HepG2 (cell line): ENCODE results near the gene FBXL7. TPM values are rescaled to one million over a fixed set of nuclear protein-coding genes. Genes with fewer than 3 reads are reported as not detected.

ENCODE experiments used
- ATAC-seq: fragments of 200-7000 bp; cut with Tn5 transposase; 3 replicates; pipeline ENCODE4 v1.9.1; 2020; ENCODE audit warnings: mild to moderate bottlenecking, moderate library complexity
- BruUV-seq: library from RNA; stranded (reverse); fragments of 400-500 nt; replicated peaks from 2 replicates; lab custom pipeline; 2021; lab: Mats Ljungman, UMichigan
- CTCF ChIA-PET: fragments of 300-600 bp; formaldehyde crosslinking; extraction: SDS; loops from one replicate; lab custom pipeline; 2021; ENCODE audit warnings: low total read pairs, inconsistent platforms, low intra/inter-chr PET ratio; lab: Yijun Ruan, JAX
- POLR2A ChIA-PET: fragments of 350-600 bp; sonication (Branson Sonifier 250); formaldehyde crosslinking; loops from one replicate; lab custom pipeline; 2020; ENCODE audit warnings: antibody characterized with exemption, inconsistent platforms; lab: Yijun Ruan, JAX
- DNase-seq: peaks from one replicate; pipeline ENCODE4 v3.0.0-alpha.2; 2015; ENCODE audit warnings: low spot score
- FAIRE-seq: peaks from 3 replicates; lab custom pipeline; 2011; peaks lifted over from hg19 to GRCh38; lab: Jason Lieb, UNC
- H2AFZ ChIP-seq: one replicate; pipeline ENCODE4 v1.6.1; 2011; ENCODE audit warnings: low read length, inconsistent platforms
- H3K27ac ChIP-seq: fragments of 300-600 bp; 3 replicates; pipeline ENCODE4 v1.8.0; 2011; ENCODE audit warnings: mixed run types, mild to moderate bottlenecking, mixed read lengths, low read length, inconsistent platforms; ENCODE audit not compliant: insufficient read depth; ENCODE audit errors: extremely low read length
- H3K27me3 ChIP-seq, 2 experiments: fragments of 200-600 bp in 1 of 2; 2 replicates in 1 of 2; 3 replicates in 1 of 2; pipeline versions ENCODE4 v1.6.0 to v1.8.0; 2011; ENCODE audit warnings: low read length in 2 of 2, mild to moderate bottlenecking in 2 of 2, moderate library complexity in 2 of 2, inconsistent platforms in 1 of 2; ENCODE audit not compliant: insufficient read depth in 2 of 2, control insufficient read depth in 1 of 2
- H3K36me3 ChIP-seq, 2 experiments: fragments of 200-600 bp in 1 of 2; replicated peaks in 1 of 2; 2 replicates in 1 of 2; 3 replicates in 1 of 2; pipeline versions ENCODE4 v1.5.1 to v1.8.0; 2011; ENCODE audit warnings: low read length in 2 of 2, inconsistent platforms in 1 of 2; ENCODE audit not compliant: insufficient read depth in 2 of 2, control insufficient read depth in 1 of 2
- H3K4me1 ChIP-seq: 2 replicates; pipeline ENCODE4 v1.5.1; 2012; ENCODE audit warnings: low read length, inconsistent platforms; ENCODE audit not compliant: insufficient read depth
- H3K4me2 ChIP-seq: 2 replicates; pipeline ENCODE4 v1.6.0; 2011; ENCODE audit warnings: low read depth, low read length, inconsistent platforms
- H3K4me3 ChIP-seq, 3 experiments: fragments of 200-600 bp in 1 of 3; sonication (generic), shearing (Covaris generic) in 1 of 3; replicated peaks in 1 of 3; 2 replicates each; pipeline ENCODE4 v1.5.1; 2011 to 2016; ENCODE audit warnings: low read length in 3 of 3, inconsistent platforms in 2 of 3, low read depth in 2 of 3, mild to moderate bottlenecking in 2 of 3, control low read depth in 1 of 3, mixed read lengths in 1 of 3; ENCODE audit not compliant: insufficient read depth in 1 of 3
- H3K79me2 ChIP-seq: one replicate; pipeline ENCODE4 v1.6.1; 2011; ENCODE audit warnings: low read length, inconsistent platforms; ENCODE audit not compliant: insufficient read depth
- H3K9ac ChIP-seq: 2 replicates; pipeline ENCODE4 v1.6.0; 2011; ENCODE audit warnings: mild to moderate bottlenecking, low read depth, low read length, inconsistent platforms; ENCODE audit not compliant: insufficient read depth
- H3K9me3 ChIP-seq: 2 replicates; pipeline ENCODE4 v1.5.1; 2012; ENCODE audit warnings: mild to moderate bottlenecking, low read length
- H4K20me1 ChIP-seq: 2 replicates; pipeline ENCODE4 v1.6.0; 2011; ENCODE audit warnings: inconsistent platforms, mild to moderate bottlenecking, low read length, moderate library complexity; ENCODE audit not compliant: insufficient read depth
- NFIB ChIP-seq: sonication (generic); formaldehyde crosslinking; IDR thresholded peaks from 2 replicates; pipeline ENCODE4 v1.9.0; 2021; ENCODE audit warnings: missing genetic modification reagents, mild to moderate bottlenecking, borderline replicate concordance
- PHB2 ChIP-seq: fragments of 450-650 bp; IDR thresholded peaks from 2 replicates; pipeline ENCODE4 v1.6.1; 2018; ENCODE audit not compliant: partially characterized antibody
- RNF2 ChIP-seq: fragments of 450-650 bp; conservative IDR thresholded peaks from 2 replicates; pipeline ENCODE4 v1.6.1; 2016; ENCODE audit warnings: low read depth
- SALL1 ChIP-seq: sonication (generic); formaldehyde crosslinking; IDR thresholded peaks from 2 replicates; pipeline ENCODE4 v1.8.0; 2022; ENCODE audit warnings: mild to moderate bottlenecking, missing genetic modification reagents
- ZBTB10 ChIP-seq: sonication (generic); formaldehyde crosslinking; IDR thresholded peaks from 2 replicates; pipeline ENCODE4 v1.4.0; 2020; ENCODE audit warnings: missing genetic modification reagents, borderline replicate concordance
- ZNF33A ChIP-seq: sonication (generic); formaldehyde crosslinking; IDR thresholded peaks from 2 replicates; pipeline ENCODE4 v1.5.1; 2020; ENCODE audit warnings: missing genetic modification reagents, mild to moderate bottlenecking, moderate library complexity, borderline replicate concordance
- ZNF549 ChIP-seq: sonication (generic); formaldehyde crosslinking; IDR thresholded peaks from 2 replicates; pipeline ENCODE4 v1.5.0; 2020; ENCODE audit warnings: missing genetic modification reagents
- in situ Hi-C: cut with HindIII; loops from 2 replicates; pipeline ENCODE4 v1.10.0; 2017; ENCODE audit warnings: low pct_unique_long_range_greater_than_20kb; ENCODE audit not compliant: extremely low pct_ligation_motif_present
- intact Hi-C: fragments of 100-400 bp; cut with micrococcal nuclease; formaldehyde crosslinking; loops from one replicate; pipeline ENCODE4 v1.10.0; 2022; ENCODE audit not compliant: unreplicated experiment
- polyA plus RNA-seq, 8 experiments: library from polyadenylated mRNA; depleted of rRNA in 3 of 8; stranded (reverse) in 7 of 8; unstranded in 1 of 8; fragments of >200 nt; fragmentation: Illumina TruSeq in 4 of 8; extraction: Trizol in 4 of 8; gene quantifications; 2 replicates each; pipeline versions ENCODE4 v1.2.1 to v1.2.3, GENCODE V29; 2011 to 2016; ENCODE audit warnings: low read depth in 4 of 8, missing spikeins in 1 of 8, mixed read lengths in 1 of 8; ENCODE audit not compliant: insufficient read depth in 1 of 8
- total RNA-seq, 5 experiments: library from RNA; depleted of rRNA; stranded (reverse); fragments of >200 nt; fragmentation: Illumina TruSeq; extraction: Trizol; gene quantifications; 2 replicates each; pipeline ENCODE4 v1.2.3, GENCODE V29; 2016; ENCODE audit warnings: low read depth in 1 of 5
- TF ChIP-seq, protein P1 (sequence below): sonication (generic); formaldehyde crosslinking; IDR thresholded peaks from 2 replicates; pipeline ENCODE4 v1.8.0; 2022; ENCODE audit warnings: missing genetic modification reagents, low read depth, mild to moderate bottlenecking, borderline replicate concordance
- TF ChIP-seq, protein P2 (sequence below): sonication (generic); formaldehyde crosslinking; IDR thresholded peaks from 2 replicates; pipeline ENCODE4 v1.8.0; 2022; ENCODE audit warnings: low read depth, missing genetic modification reagents
- TF ChIP-seq, protein P3 (sequence below): sonication (generic); formaldehyde crosslinking; IDR thresholded peaks from 2 replicates; pipeline ENCODE4 v1.5.1; 2020; ENCODE audit warnings: missing genetic modification reagents, mild to moderate bottlenecking, borderline replicate concordance

The FBXL7 gene
- total and polyA plus RNA-seq, 2 of the 13 experiments (the other 11 are each of a cell fraction or from before 2014, with no cell fraction given): 0.07 TPM; not detected in 1

GRCh38 chr5:15566789-15567188, 66.8 kb downstream of the FBXL7 start:
- intact Hi-C loops: no loop called here
- FAIRE-seq (no peak), ATAC-seq (no peak), DNase-seq (no peak)
- no peaks in the 10 kb centered on the region for H3K4me1 ChIP-seq
- H3K36me3 ChIP-seq: no peaks in the 10 kb centered on the region
- TF ChIP-seq SALL1 (CRISPR knock-in tag) (no peak), NFIB (CRISPR knock-in tag) (no peak), PHB2 (no peak), ZNF549 (CRISPR knock-in tag) (no peak), RNF2 (no peak), ZNF33A (CRISPR knock-in tag) (no peak), ZBTB10 (CRISPR knock-in tag) (no peak)
- TF ChIP-seq, protein P1, sequence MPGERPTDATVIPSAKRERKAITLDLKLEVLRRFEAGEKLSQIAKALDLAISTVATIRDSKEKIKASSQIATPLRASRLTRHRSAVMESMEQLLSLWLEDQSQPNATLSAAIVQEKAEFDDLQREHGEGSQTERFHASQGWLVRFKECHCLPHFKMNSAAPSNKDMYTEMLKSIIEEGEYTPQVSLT: no peak
- TF ChIP-seq, protein P2, sequence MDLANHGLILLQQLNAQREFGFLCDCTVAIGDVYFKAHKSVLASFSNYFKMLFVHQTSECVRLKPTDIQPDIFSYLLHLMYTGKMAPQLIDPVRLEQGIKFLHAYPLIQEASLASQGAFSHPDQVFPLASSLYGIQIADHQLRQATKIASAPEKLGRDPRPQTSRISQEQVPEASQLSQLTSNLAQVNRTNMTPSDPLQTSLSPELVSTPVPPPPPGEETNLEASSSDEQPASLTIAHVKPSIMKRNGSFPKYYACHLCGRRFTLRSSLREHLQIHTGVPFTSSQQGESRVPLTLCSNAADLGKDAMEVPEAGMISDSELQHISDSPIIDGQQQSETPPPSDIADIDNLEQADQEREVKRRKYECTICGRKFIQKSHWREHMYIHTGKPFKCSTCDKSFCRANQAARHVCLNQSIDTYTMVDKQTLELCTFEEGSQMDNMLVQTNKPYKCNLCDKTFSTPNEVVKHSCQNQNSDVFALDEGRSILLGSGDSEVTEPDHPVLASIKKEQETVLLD: no peak
- TF ChIP-seq, protein P3, sequence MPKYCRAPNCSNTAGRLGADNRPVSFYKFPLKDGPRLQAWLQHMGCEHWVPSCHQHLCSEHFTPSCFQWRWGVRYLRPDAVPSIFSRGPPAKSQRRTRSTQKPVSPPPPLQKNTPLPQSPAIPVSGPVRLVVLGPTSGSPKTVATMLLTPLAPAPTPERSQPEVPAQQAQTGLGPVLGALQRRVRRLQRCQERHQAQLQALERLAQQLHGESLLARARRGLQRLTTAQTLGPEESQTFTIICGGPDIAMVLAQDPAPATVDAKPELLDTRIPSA (CRISPR knock-in tag): no peak
- ChIA-PET CTCF (no interaction called here), POLR2A (no interaction called here)
- no peak overlapping the region for H2AFZ ChIP-seq
- no peak overlapping the region for H3K27ac ChIP-seq
- BruUV-seq: no TSS peak
- no peak overlapping the region for H3K4me2 ChIP-seq
- no peaks in the 10 kb centered on the region for H3K79me2 ChIP-seq
- H4K20me1 ChIP-seq: no peaks in the 10 kb centered on the region
- no peak overlapping the region for H3K4me3 ChIP-seq
- H3K9ac ChIP-seq: no peak overlapping the region
- in situ Hi-C loops: no loop called here
- H3K9me3 ChIP-seq: no peaks in the 10 kb centered on the region
- H3K27me3 ChIP-seq: no peaks in the 10 kb centered on the region
